ENCODE measurements around the gene ALOX15B. TPM values are rescaled to one million over a fixed set of nuclear protein-coding genes. Genes with fewer than 3 reads are reported as not detected.
"Not testable (repeated sequence)": the region's sequence is repeated elsewhere in the genome, so short reads cannot be mapped to it uniquely, and the experiment has no call there.

ALOX15B gene
- total and polyA plus RNA-seq, 2 donors = 5.6 TPM; not detected in 1

DNA sequence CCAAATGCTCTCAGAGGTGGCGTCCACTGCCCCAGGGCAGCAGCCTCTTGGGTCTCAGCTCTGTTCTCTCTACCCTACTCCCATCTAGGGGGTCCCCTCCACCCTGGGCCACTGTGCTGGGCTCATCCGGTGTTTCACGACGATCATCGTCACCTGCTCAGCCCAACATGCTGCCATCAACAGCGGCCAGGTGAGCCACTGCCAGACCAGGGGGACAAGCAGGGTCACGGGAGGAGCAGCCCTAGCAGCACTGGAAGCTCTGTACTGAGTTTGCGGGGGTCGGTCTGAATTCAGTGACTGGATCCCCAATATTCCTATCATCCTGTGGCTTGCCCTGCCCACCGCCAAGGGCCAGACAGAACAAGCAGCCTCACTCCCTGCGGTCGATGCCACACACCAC lies 32.6 kb downstream of the ALOX15B start:
- DNase-seq (ENCODE audit: extremely low spot score) = no peak
- Histone ChIP-seq H3K4me1 (ENCODE audit: insufficient read depth) (no peaks in the 10 kb centered on the region), H3K27ac (ENCODE audit: low read depth) (no peak overlapping the region), H3K36me3 (ENCODE audit: insufficient read depth) (no peaks in the 10 kb centered on the region), H3K4me3 (ENCODE audit: low read depth, low read length) (no peak overlapping the region)
- WGBS = 87% methylated on average over 12 of the region's 12 CpGs

DNA sequence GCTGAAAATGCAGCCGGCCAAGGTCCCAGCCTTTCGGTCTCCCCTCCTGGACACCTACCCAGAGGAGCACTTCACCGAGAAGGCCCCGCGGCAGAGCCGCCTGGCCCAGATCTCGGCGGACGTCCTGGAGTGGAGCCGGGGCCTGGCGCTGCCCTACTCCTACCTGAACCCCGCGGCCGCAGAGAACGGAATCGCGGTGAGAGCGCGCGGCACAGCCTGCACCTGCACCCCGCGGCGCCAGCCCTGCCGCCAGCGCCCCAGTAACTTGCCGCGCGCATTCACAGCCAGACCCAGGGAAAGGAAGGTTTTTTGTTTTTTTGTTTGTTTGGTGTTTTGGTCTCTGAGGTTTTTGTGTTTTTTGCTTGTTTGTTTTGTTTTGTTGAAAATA lies 33.5 kb downstream of the ALOX15B start:
- Histone ChIP-seq H3K4me1 (ENCODE audit: insufficient read depth) (no peaks in the 10 kb centered on the region), H3K27ac (ENCODE audit: low read depth) (no peak overlapping the region), H3K4me3 (ENCODE audit: low read depth, low read length) (no peak overlapping the region), H3K36me3 (ENCODE audit: insufficient read depth) (no peaks in the 10 kb centered on the region)
- WGBS = 13% methylated on average over 28 of the region's 28 CpGs
- DNase-seq (ENCODE audit: extremely low spot score) = no peak

DNA sequence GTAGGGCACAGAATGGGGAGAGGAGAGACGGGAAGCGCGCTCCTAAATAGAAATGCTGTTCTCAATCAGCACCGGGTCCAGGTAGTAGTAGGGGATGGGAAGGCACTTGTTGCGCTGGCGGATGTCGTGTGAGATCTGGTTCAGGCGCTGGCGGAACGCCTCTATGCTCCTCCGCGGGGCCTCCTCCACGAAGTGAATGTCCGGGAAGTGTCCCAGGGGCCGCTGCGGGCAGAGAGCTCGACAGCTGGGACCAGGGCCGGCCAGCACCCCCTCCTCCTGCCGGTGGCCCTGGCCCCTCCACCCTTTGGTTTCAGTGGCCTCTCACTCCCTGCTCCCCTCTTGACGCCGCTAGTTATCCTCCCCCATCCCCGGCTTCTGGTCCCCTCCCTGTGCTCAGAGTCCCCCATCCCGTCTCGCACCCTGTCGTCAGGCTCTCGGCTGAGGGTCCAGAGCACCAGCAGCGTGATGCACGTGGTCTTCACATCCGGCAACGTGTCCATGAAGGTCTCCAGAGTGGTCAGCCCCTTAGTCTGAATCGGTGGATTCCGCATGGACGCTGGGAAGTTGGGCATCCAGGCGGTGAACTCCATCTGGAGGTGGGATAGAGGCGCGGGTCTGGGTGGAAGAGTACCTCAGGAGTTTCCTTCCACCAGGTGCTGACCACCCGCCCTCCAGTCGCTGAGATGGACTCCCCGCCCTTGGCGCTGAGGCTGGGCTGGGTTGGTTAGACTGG lies 34.0 kb downstream of the ALOX15B start:
- Histone ChIP-seq H3K4me3 (ENCODE audit: low read depth, low read length) (no peak overlapping the region), H3K36me3 (ENCODE audit: insufficient read depth) (no peaks in the 10 kb centered on the region), H3K27ac (ENCODE audit: low read depth) (no peak overlapping the region), H3K4me1 (ENCODE audit: insufficient read depth) (no peaks in the 10 kb centered on the region)
- 3% methylated on average over 40 of the region's 40 CpGs for WGBS
- no peak for DNase-seq (ENCODE audit: extremely low spot score)

DNA sequence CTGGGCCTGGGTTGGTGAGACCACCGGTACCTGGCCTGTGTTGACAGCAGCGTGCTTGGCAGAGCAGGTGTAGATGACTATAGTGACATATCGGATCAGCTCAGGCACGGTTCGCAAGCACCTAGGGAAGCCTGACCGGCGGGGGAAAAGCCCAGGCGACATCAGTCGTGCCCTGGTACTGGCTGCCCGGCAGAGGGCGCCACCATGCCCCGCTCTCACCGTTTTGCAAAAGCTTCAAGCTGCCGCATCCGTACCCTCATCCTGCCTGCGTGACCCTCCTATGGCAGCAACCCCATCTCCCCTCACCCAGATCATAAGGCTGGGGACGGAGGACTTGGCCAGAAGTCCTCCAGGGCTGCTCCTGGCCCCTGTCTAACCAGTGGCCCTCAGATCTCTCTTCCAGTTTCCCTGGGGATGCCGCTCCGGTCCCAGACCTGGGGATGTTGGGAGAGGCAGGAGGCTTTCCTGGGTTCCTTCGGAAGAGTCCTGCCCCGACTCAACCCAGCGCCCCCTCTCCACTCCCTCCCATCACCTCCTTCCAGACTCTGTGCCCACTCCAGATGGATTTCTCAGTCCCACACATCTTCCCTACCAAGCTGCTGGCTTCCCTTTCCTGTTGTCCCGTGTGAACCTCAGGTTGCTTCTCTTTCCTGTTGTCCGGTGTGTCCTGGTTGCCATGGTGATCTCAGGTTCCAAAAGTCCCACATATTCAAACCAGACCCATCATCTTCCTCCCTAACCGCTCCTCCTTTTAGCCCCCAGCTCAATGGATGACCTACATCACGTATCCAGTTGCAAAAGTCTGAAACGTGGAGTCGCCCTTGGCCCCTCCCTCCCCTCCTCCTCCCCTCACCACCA lies 35.0 kb downstream of the ALOX15B start:
- DNase-seq (ENCODE audit: extremely low spot score) = no peak

DNA sequence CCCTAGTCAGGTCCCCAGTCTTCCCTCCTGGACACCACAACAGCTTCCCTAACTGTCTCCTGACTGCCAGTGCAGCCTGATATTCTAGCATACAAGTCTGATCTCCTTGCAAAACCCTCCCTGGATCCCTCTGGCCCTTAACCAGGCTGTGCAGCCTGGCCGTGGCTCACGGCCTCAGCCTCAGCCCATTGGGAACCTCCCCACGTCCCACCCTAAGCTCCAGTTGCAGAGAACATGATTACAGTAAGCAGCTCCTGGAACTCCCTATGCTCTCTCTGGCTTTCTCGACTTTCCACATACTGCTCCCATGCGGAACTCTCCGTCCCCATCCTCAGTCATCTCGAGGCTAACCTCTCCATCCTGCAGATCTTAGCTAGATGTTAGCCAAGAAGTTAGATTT lies 35.7 kb downstream of the ALOX15B start:
- Histone ChIP-seq H3K4me1 (ENCODE audit: insufficient read depth) (no peaks in the 10 kb centered on the region), H3K4me3 (ENCODE audit: low read depth, low read length) (no peak overlapping the region), H3K27ac (ENCODE audit: low read depth) (no peak overlapping the region), H3K36me3 (ENCODE audit: insufficient read depth) (no peaks in the 10 kb centered on the region)
- 33% methylated on average over 7 of the region's 7 CpGs for WGBS
- DNase-seq (ENCODE audit: extremely low spot score) = no peak

More for the DNA sequence above, 35.0 kb downstream of the ALOX15B start:
- WGBS = 5% methylated on average over 28 of the region's 28 CpGs
- no peaks in the 10 kb centered on the region for H3K36me3 ChIP-seq (ENCODE audit: insufficient read depth)
- H3K4me1 ChIP-seq (ENCODE audit: insufficient read depth) = no peaks in the 10 kb centered on the region
- H3K4me3 ChIP-seq (ENCODE audit: low read depth, low read length) = no peak overlapping the region
- H3K27ac ChIP-seq (ENCODE audit: low read depth) = no peak overlapping the region

DNA sequence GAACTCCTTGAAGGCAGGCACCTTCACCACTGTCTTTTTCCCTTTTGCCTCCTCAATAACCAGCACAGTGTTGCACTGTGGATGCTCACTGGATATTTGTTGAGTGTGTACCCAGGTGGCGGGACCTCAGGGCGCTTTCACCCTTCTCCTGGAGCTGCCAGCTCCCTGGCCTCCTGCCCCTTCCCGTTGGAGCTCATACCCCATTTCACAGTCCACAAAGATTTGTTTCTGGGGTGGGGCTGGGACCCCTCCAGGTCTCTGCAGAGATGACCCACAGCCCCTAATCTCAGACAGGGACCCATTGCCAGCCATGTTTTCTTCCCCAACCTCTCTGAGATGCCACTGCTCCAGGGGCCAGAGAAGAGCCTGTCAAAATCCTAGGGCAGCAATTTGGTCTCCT lies 36.2 kb downstream of the ALOX15B start:
- Histone ChIP-seq H3K4me1 (ENCODE audit: insufficient read depth) (no peaks in the 10 kb centered on the region), H3K4me3 (ENCODE audit: low read depth, low read length) (no peak overlapping the region), H3K36me3 (ENCODE audit: insufficient read depth) (no peaks in the 10 kb centered on the region), H3K27ac (ENCODE audit: low read depth) (no peak overlapping the region)
- 88% methylated on average over 3 of the region's 3 CpGs for WGBS
- no peak for DNase-seq (ENCODE audit: extremely low spot score)

DNA sequence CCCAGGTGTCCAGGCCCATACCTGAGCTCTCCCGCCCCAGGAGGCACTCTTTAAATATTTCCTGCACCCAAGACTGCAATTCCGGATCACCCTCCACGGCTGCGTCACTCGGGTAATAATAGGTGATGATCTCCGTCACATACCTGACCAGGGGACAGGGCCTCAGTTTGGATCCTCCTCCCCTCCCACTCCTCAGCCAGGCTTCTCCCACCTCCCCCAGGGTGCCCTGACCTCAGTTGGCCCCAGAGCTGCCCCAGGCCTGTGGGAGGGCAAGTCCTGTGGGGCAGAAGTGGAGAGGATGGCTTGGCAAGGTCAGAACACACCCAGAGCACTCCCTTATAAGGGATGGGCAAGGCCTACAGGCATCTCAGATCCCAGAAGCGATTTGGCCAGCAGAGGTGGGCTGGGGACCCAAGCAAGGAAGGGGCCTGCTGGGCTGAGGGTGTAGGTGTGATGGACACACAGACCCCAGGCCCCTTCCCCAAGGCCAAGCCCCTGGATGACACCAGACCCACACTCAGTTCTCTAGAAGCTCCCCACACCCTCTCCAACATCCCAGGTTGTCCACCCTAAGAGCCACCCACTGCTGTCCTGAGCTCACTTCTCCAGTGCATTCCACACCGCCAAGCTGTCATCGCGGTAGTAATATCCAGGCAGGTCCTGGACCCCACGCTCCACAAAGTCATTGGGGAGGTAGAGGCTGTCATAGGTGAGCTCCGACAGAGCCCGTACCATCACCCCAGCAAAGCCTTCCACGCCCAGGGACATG lies 36.9 kb downstream of the ALOX15B start:
- Histone ChIP-seq H3K36me3 (ENCODE audit: insufficient read depth) (no peaks in the 10 kb centered on the region), H3K4me3 (ENCODE audit: low read depth, low read length) (no peak overlapping the region), H3K27ac (ENCODE audit: low read depth) (no peak overlapping the region), H3K4me1 (ENCODE audit: insufficient read depth) (no peaks in the 10 kb centered on the region)
- 87% methylated on average over 14 of the region's 14 CpGs for WGBS
- DNase-seq (ENCODE audit: extremely low spot score) = no peak

DNA sequence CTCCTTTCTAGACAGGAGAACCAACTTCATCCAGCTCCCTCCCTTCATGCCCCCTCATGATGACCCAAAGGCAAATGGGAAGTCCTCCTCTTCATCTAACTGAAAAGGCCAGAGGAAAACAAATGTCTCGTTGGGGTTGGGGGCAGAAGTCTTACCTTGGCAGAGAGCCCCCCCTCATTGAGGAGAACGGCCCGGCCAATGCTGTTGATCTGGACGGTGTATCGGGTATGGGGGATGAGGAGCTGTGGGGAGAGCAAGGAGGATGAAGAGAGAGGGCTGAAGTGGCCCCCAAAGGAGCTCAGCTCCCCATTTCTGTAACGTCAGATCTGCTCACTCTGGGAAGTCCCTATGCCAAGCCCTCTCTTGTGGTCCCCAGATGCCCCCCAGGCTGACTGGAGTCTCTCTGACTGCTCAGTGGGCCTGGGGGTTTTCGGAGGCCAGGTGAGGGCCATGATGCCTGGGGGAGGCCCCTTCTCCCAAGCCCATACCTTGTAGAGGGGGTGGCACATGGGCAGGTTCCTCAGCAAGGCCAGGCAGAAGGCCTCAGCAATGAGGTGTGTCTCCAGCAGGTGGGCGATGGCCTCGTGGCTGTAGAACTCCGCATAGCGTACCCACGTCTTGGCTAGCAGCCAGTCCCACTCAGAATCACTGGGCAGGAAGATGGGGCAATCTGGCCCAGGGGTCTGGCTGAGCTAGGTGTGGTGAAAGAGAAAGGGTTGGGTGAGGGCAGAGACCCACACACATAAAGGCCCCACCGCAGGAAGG lies 37.8 kb downstream of the ALOX15B start:
- H3K4me1 ChIP-seq (ENCODE audit: insufficient read depth) = no peaks in the 10 kb centered on the region
- H3K4me3 ChIP-seq (ENCODE audit: low read depth, low read length) = no peak overlapping the region
- 87% methylated on average over 13 of the region's 13 CpGs for WGBS
- no peak for DNase-seq (ENCODE audit: extremely low spot score)
- no peak overlapping the region for H3K27ac ChIP-seq (ENCODE audit: low read depth)
- H3K36me3 ChIP-seq (ENCODE audit: insufficient read depth) = no peaks in the 10 kb centered on the region

DNA sequence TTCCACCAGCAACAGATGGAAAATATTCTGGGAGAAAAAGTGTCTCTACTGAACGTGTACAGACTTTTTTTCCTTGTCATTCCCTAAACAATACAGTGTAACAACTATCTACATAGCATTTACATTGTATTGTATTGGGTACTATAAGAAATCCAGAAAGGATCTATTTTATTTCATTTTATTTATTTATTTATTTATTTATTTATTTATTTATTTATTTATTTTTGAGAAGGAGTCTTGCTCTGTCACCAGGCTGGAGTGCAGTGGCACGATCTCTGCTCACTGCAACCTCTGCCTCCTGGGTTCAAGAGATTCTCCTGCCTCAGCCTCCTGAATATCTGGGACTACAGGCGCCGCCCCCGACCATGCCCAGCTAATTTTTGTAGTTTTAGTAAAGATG lies 39.1 kb downstream of the ALOX15B start:
- DNase-seq (ENCODE audit: extremely low spot score); H3K27ac ChIP-seq (ENCODE audit: low read depth); H3K4me3 ChIP-seq (ENCODE audit: low read depth, low read length); H3K4me1 ChIP-seq (ENCODE audit: insufficient read depth); H3K36me3 ChIP-seq (ENCODE audit: insufficient read depth): not testable (repeated sequence)
- WGBS = 69% methylated on average over 5 of the region's 5 CpGs

DNA sequence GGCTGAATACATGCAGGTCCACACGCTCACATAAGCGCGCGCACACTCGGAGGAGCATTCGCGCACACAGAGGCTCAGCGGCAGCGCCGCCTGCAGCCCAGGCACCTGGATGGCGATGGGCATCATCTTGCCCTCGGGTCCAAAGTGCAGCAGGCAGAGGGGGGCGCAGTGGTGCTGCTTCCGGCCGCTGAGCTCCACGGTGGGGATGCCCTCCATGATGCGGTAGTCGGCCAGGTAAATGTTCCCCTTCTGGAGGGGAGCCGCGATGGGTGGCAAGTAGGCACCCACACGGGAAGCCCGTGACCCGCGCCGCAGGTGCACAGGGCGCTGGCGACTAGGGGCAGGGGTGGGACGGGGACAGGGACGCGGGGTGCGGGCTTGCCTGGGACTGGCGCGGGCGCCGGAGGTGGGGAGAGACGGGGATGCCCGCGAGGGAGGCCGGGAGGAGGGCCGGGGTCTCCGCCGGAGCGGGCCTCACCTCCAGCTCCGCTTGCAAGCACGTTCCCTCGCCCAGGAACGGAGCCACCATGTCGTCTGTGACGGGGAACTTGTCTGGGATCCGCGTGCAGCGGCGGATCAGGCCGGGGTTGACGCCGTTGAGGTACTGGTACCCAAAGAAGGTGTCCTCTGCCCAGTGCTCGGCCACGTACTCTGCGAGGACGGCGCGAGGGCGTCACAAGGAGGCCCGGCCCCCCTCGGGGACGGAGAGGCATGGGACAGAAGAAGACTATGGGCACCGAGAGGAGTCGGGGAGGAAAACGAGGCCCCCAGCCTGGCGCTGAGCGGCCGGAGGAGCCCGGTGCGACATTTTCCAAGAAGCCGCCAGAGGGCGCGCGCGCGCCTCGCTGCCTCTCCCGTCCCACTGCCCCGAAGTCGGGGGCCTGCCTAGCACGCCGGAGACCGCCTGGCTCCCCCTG lies 40.7 kb downstream of the ALOX15B start:
- Histone ChIP-seq H3K4me1 (ENCODE audit: insufficient read depth) (no peaks in the 10 kb centered on the region), H3K4me3 (ENCODE audit: low read depth, low read length) (peak overlapping the region; percentile 30), H3K27ac (ENCODE audit: low read depth) (no peak overlapping the region), H3K36me3 (ENCODE audit: insufficient read depth) (no peaks in the 10 kb centered on the region)
- no peak for DNase-seq (ENCODE audit: extremely low spot score)
- WGBS = 2% methylated on average over 87 of the region's 87 CpGs

DNA sequence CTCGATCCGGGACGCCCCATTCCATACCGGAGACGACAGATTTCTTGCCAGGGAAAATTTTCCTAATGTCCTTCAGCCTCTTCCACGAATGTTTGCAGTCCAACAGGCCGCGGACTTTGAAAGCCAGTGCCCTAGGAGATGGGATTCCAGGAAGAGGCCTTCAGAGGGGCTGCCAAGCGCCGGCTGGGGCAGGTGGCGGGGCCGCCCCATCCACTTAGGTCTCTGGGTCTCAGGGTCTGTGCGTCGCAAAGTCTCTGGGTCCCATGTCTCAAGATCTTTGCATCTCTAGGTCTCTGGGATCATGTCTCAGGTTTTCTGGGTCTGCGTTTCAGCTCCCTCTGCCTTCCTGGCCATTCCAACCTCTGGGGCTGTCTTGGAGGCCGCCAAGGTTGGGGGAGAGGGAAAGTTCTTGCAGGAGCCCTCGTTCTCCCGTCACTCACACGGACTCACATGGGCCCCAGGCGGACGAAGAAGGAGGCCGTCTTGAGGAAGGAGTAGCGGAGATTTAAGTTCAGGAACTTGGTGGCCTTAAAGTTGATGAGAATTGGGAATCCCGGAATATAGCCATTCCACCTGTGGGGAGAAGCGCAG lies 41.4 kb downstream of the ALOX15B start:
- Histone ChIP-seq H3K4me3 (ENCODE audit: low read depth, low read length) (peak overlapping the region; percentile 30), H3K27ac (ENCODE audit: low read depth) (no peak overlapping the region), H3K36me3 (ENCODE audit: insufficient read depth) (no peaks in the 10 kb centered on the region), H3K4me1 (ENCODE audit: insufficient read depth) (no peaks in the 10 kb centered on the region)
- 17% methylated on average over 25 of the region's 25 CpGs for WGBS
- no peak for DNase-seq (ENCODE audit: extremely low spot score)

DNA sequence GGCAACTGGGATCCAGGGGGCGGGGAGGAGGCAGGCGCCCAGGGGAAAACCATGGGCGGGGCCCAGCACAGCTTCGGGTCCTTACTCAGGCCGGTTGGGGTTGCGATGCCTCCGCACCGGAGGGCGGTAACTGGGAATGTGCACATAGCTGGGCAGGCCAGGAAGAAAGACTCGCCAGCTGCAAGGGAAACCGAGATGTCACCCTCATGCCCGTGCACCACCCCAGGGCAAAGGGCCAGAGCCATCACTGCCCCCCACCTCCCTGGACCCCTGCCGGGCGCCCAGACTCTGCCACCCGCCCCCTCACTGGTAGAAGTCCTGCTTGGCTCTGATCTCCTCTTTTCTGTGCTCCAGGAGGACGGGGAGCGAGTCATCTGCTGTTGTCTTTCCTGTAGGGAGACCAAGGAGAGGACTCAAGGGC lies 42.0 kb downstream of the ALOX15B start:
- no peaks in the 10 kb centered on the region for H3K36me3 ChIP-seq (ENCODE audit: insufficient read depth)
- 39% methylated on average over 17 of the region's 17 CpGs for WGBS
- no peaks in the 10 kb centered on the region for H3K4me1 ChIP-seq (ENCODE audit: insufficient read depth)
- no peak overlapping the region for H3K4me3 ChIP-seq (ENCODE audit: low read depth, low read length)
- no peak for DNase-seq (ENCODE audit: extremely low spot score)
- no peak overlapping the region for H3K27ac ChIP-seq (ENCODE audit: low read depth)

Data from urinary bladder (tissue), 4 donors.